Measurements from ENCODE around the gene PAN2. TPM values are rescaled to one million over a fixed set of nuclear protein-coding genes. Genes with fewer than 3 reads are reported as not detected.
"Not testable (repeated sequence)": the region's sequence is repeated elsewhere in the genome, so short reads cannot be mapped to it uniquely, and the experiment has no call there.

PAN2 gene
- total RNA-seq, 4 donors from 2014 or later, result 45.2 to 206 (median 58.0) TPM

GRCh38 chr12:56274299-56274698, 59.5 kb downstream of the PAN2 start:
- intact Hi-C loops (cut with DNase I; ENCODE audit: low total_unique reads) (no loop called here), in situ Hi-C loops (cut with MboI; ENCODE audit: low pct_ligation_motif_present in 1 of 4, low pct_unique_long_range_greater_than_20kb in 1 of 4, low sequenced_read_pairs in 3 of 4) (no loop called here)
- H3K4me1 ChIP-seq, result no peaks in the 10 kb centered on the region
- no peak overlapping the region for H3K27ac ChIP-seq
- no peak for DNase-seq
- 83% methylated on average over 2 of the region's 2 CpGs; no CpG with 5 or more reads in 1 of the 2 donors for WGBS, 2 donors (ENCODE audit: low coverage in 1 of 2)
- H3K9me3 ChIP-seq, result no peaks in the 10 kb centered on the region
- H3K4me3 ChIP-seq, result no peak overlapping the region
- TF ChIP-seq CTCF (IDR thresholded peaks at IDR 0.05), result no peak
- TF ChIP-seq POLR2A (IDR thresholded peaks at IDR 0.05), result no peak
- TF ChIP-seq EP300 (IDR thresholded peaks at IDR 0.05; ENCODE audit: low read depth), result no peak
- TF ChIP-seq POLR2AphosphoS5 (IDR thresholded peaks at IDR 0.05), result no peak
- H3K27me3 ChIP-seq, result no peaks in the 10 kb centered on the region
- H3K36me3 ChIP-seq, result peaks cover 1 to 75% (median 37%) of the 10 kb centered on the region in 4 donors

GRCh38 chr12:56272468-56272867, 61.3 kb downstream of the PAN2 start:
- H3K27me3 ChIP-seq; H3K27ac ChIP-seq; H3K4me1 ChIP-seq; DNase-seq; H3K9me3 ChIP-seq; intact Hi-C loops (cut with DNase I; ENCODE audit: low total_unique reads); H3K4me3 ChIP-seq; in situ Hi-C loops (cut with MboI; ENCODE audit: low pct_ligation_motif_present in 1 of 4, low pct_unique_long_range_greater_than_20kb in 1 of 4, low sequenced_read_pairs in 3 of 4): not testable (repeated sequence)
- H3K36me3 ChIP-seq, result peaks cover 1 to 57% (median 28%) of the 10 kb centered on the region in 4 donors
- 89% methylated on average over 2 of the region's 2 CpGs; no CpG with 5 or more reads in 1 of the 2 donors for WGBS, 2 donors (ENCODE audit: low coverage in 1 of 2)

- Histone ChIP-seq H3K4me3 (no peak overlapping the region), H3K27ac (no peak overlapping the region), H3K36me3 (peaks cover 0 to 48% (median 23%) of the 10 kb centered on the region in 4 donors), H3K9me3 (no peaks in the 10 kb centered on the region), H3K27me3 (no peaks in the 10 kb centered on the region), H3K4me1 (peaks cover 3 to 14% (median 9%) of the 10 kb centered on the region in 4 donors)
- DNase-seq, result no peak
- 15% methylated on average over 1 of the region's 1 CpG; no CpG with 5 or more reads in 1 of the 2 donors for WGBS, 2 donors (ENCODE audit: low coverage in 1 of 2)
- TF ChIP-seq CTCF (IDR thresholded peaks at IDR 0.05), result peak in 2 of 5 experiments; percentile 10 to 12
- no peak for TF ChIP-seq POLR2AphosphoS5 (IDR thresholded peaks at IDR 0.05)
- intact Hi-C loops (cut with DNase I; ENCODE audit: low total_unique reads) (no loop called here), in situ Hi-C loops (cut with MboI; ENCODE audit: low pct_ligation_motif_present in 1 of 4, low pct_unique_long_range_greater_than_20kb in 1 of 4, low sequenced_read_pairs in 3 of 4) (no loop called here)
Observed at GRCh38 chr12:56271031-56271430, 62.8 kb downstream of the PAN2 start.

GRCh38 chr12:56267443-56268071, 66.2 kb downstream of the PAN2 start:
- Histone ChIP-seq H3K4me1 (peaks cover 5 to 14% (median 12%) of the 10 kb centered on the region in 4 donors), H3K27me3 (no peaks in the 10 kb centered on the region), H3K9me3 (no peaks in the 10 kb centered on the region), H3K27ac (peak overlapping the region; percentile 92 to 96 (median 96)), H3K4me3 (peak overlapping the region; percentile 55 to 80 (median 58)), H3K36me3 (peaks cover 0 to 15% (median 7%) of the 10 kb centered on the region in 4 donors)
- no peak for DNase-seq
- no peak for TF ChIP-seq CTCF (IDR thresholded peaks at IDR 0.05)
- TF ChIP-seq EP300 (IDR thresholded peaks at IDR 0.05; ENCODE audit: low read depth), result no peak
- TF ChIP-seq POLR2AphosphoS5 (IDR thresholded peaks at IDR 0.05), result no peak
- TF ChIP-seq POLR2A (IDR thresholded peaks at IDR 0.05), result no peak
- WGBS, 2 donors (ENCODE audit: low coverage in 1 of 2), result 22 to 50% methylated on average over 1 to 21 of the region's 21 CpGs
- in situ Hi-C loops (cut with MboI; ENCODE audit: low pct_ligation_motif_present in 1 of 4, low pct_unique_long_range_greater_than_20kb in 1 of 4, low sequenced_read_pairs in 3 of 4) (no loop called here), intact Hi-C loops (cut with DNase I; ENCODE audit: low total_unique reads) (no loop called here)
